HCT116 (cell line): ENCODE results near the gene C17orf114.

Experiments
- ATAC-seq: fragments of 200-7000 bp; cut with Tn5 transposase; 2 replicates; pipeline ENCODE4 v1.9.1; 2020; ENCODE audit warnings: mild to moderate bottlenecking, moderate library complexity
- BruUV-seq: library from RNA; stranded (reverse); fragments of 400-500 nt; replicated peaks from 2 replicates; lab custom pipeline; 2021; lab: Mats Ljungman, UMichigan
- CTCF ChIA-PET: fragments of 300-600 bp; sonication (Branson Sonifier 250); formaldehyde crosslinking; loops from one replicate; lab custom pipeline; 2021; ENCODE audit warnings: antibody characterized with exemption; lab: Charles Lee
- POLR2A ChIA-PET: fragments of 300-600, 350-600 bp; sonication (Branson Sonifier 250); formaldehyde crosslinking; loops from one replicate; lab custom pipeline; 2021; ENCODE audit warnings: antibody characterized with exemption; lab: Charles Lee
- RAD21 ChIA-PET, 2 experiments: fragments of 300-600 bp; sonication (Branson Sonifier 250); formaldehyde crosslinking; loops; one replicate each; lab custom pipeline; 2023; ENCODE audit warnings: low total read pairs in 2 of 2; ENCODE audit not compliant: uncharacterized antibody in 2 of 2, unreplicated experiment in 2 of 2, low non-redundant PET in 1 of 2; lab: Charles Lee
- DNase-seq: peaks from one replicate; pipeline ENCODE4 v3.0.0-alpha.2; 2010; ENCODE audit warnings: low read depth, low spot score
- H2AFZ ChIP-seq: fragments of 200-600 bp; shearing (Covaris generic), sonication (generic); 2 replicates; pipeline ENCODE4 v1.6.1; 2017; ENCODE audit warnings: low read depth, mixed run types, mixed read lengths, antibody characterized with exemption, low read length; ENCODE audit not compliant: poor library complexity, severe bottlenecking
- H3K27ac ChIP-seq: 2 replicates; pipeline ENCODE4 v1.5.1; 2012; ENCODE audit warnings: low read depth, low read length
- H3K27me3 ChIP-seq: fragments of 200-600 bp; sonication (generic); 2 replicates; pipeline ENCODE4 v1.6.1; 2016; ENCODE audit warnings: mixed run types, low read length, mixed read lengths; ENCODE audit not compliant: insufficient read depth
- H3K36me3 ChIP-seq, 2 experiments: fragments of 200-500 bp in 1 of 2; fragments of 200-600 bp in 1 of 2; sonication (Bioruptor generic) in 1 of 2; sonication (generic) in 1 of 2; 2 replicates each; pipeline versions ENCODE4 v1.5.1 to v1.6.1; 2014 to 2016; ENCODE audit warnings: low read length in 2 of 2, inconsistent platforms in 1 of 2, mixed read lengths in 1 of 2, mixed run types in 1 of 2; ENCODE audit not compliant: insufficient read depth in 2 of 2, control insufficient read depth in 1 of 2
- H3K4me1 ChIP-seq, 2 experiments: fragments of 200-600 bp in 1 of 2; sonication (generic) in 1 of 2; 2 replicates each; pipeline versions ENCODE4 v1.5.1 to v1.6.1; 2012 to 2017; ENCODE audit warnings: low read length in 2 of 2, inconsistent platforms in 1 of 2, mild to moderate bottlenecking in 1 of 2, mixed read lengths in 1 of 2, mixed run types in 1 of 2, moderate library complexity in 1 of 2; ENCODE audit not compliant: insufficient read depth in 2 of 2, control insufficient read depth in 1 of 2
- H3K4me2 ChIP-seq: fragments of 200-600 bp; sonication (generic); 2 replicates; pipeline ENCODE4 v1.6.1; 2017; ENCODE audit warnings: mixed run types, low read length, mixed read lengths
- H3K4me3 ChIP-seq, 2 experiments: fragments of 200-600 bp in 1 of 2; sonication (generic) in 1 of 2; replicated peaks in 1 of 2; 2 replicates each; pipeline ENCODE4 v1.5.1; 2011 to 2016; ENCODE audit warnings: low read length in 2 of 2, control low read depth in 1 of 2, low read depth in 1 of 2, mild to moderate bottlenecking in 1 of 2, mixed read lengths in 1 of 2, mixed run types in 1 of 2
- H3K79me2 ChIP-seq: fragments of 200-600 bp; sonication (generic); 2 replicates; pipeline ENCODE4 v1.6.1; 2017; ENCODE audit warnings: mild to moderate bottlenecking, mixed run types, low read length, moderate library complexity, mixed read lengths; ENCODE audit not compliant: insufficient read depth
- H3K9ac ChIP-seq: fragments of 200-600 bp; sonication (generic); 2 replicates; pipeline ENCODE4 v1.6.1; 2016; ENCODE audit warnings: low read length, mixed read lengths
- H3K9me2 ChIP-seq: fragments of 200-600 bp; sonication (generic), shearing (Covaris generic); 2 replicates; pipeline ENCODE4 v1.6.1; 2017; ENCODE audit warnings: mixed run types, mild to moderate bottlenecking, moderate library complexity; ENCODE audit not compliant: insufficient read depth
- H3K9me3 ChIP-seq, 2 experiments: fragments of 200-500 bp in 1 of 2; fragments of 200-600 bp in 1 of 2; sonication (Bioruptor generic) in 1 of 2; sonication (generic) in 1 of 2; 2 replicates each; pipeline ENCODE4 v1.6.1; 2014 to 2017; ENCODE audit warnings: low read length in 2 of 2, mixed read lengths in 2 of 2, inconsistent platforms in 1 of 2, low read depth in 1 of 2, mild to moderate bottlenecking in 1 of 2, mixed run types in 1 of 2, moderate library complexity in 1 of 2; ENCODE audit not compliant: control insufficient read depth in 1 of 2, insufficient read depth in 1 of 2
- H4K20me1 ChIP-seq: fragments of 200-600 bp; sonication (generic), shearing (Covaris generic); 2 replicates; pipeline ENCODE4 v1.6.1; 2017; ENCODE audit warnings: mixed run types, mild to moderate bottlenecking, moderate library complexity; ENCODE audit not compliant: insufficient read depth
- EGR1 ChIP-seq: IDR thresholded peaks from 2 replicates; pipeline ENCODE4 v1.6.1; 2012; ENCODE audit warnings: low read depth
- EZH2 ChIP-seq: fragments of 200-600 bp; sonication (generic); IDR thresholded peaks from 2 replicates; pipeline ENCODE4 v1.6.1; 2017; ENCODE audit warnings: antibody characterized with exemption, mixed run types
- EZH2phosphoT487 ChIP-seq: fragments of 200-600 bp; IDR thresholded peaks from 2 replicates; pipeline ENCODE4 v1.6.1; 2018; ENCODE audit warnings: antibody characterized with exemption, borderline replicate concordance
- FOSL1 ChIP-seq: IDR thresholded peaks from 2 replicates; pipeline ENCODE4 v1.6.1; 2012; ENCODE audit warnings: low read depth
- JUND ChIP-seq: IDR thresholded peaks from 2 replicates; pipeline ENCODE4 v1.6.1; 2012
- POLR2AphosphoS5 ChIP-seq: IDR thresholded peaks from 2 replicates; pipeline ENCODE4 v1.6.1; 2011; ENCODE audit warnings: mild to moderate bottlenecking, low read depth, low read length, moderate library complexity
- RAD21 ChIP-seq: IDR thresholded peaks from 2 replicates; pipeline ENCODE4 v1.6.1; 2012; ENCODE audit warnings: low read depth, mild to moderate bottlenecking
- SIN3A ChIP-seq: IDR thresholded peaks from 2 replicates; pipeline ENCODE4 v1.6.1; 2012; ENCODE audit warnings: low read depth
- SRF ChIP-seq: IDR thresholded peaks from 2 replicates; pipeline ENCODE4 v1.6.1; 2012; ENCODE audit warnings: low read depth
- TCF7L2 ChIP-seq: IDR thresholded peaks from 2 replicates; pipeline ENCODE4 v1.7.0; 2011; ENCODE audit warnings: borderline replicate concordance, inconsistent platforms; ENCODE audit not compliant: insufficient read depth, insufficient read length; ENCODE audit errors: extremely low read depth
- YY1 ChIP-seq: IDR thresholded peaks from 2 replicates; pipeline ENCODE4 v1.6.1; 2011; ENCODE audit warnings: low read length, low read depth, moderate library complexity, mild to moderate bottlenecking; ENCODE audit not compliant: insufficient replicate concordance; ENCODE audit errors: extremely low read depth
- intact Hi-C: fragments of 100-400 bp; cut with micrococcal nuclease; formaldehyde crosslinking; loops from 2 replicates; pipeline ENCODE4 v1.10.0; 2022
- TF ChIP-seq, protein P1 (sequence below): IDR thresholded peaks from 2 replicates; pipeline ENCODE4 v1.6.1; 2011; ENCODE audit warnings: mild to moderate bottlenecking, low read length, moderate library complexity; ENCODE audit not compliant: insufficient replicate concordance; ENCODE audit errors: extremely low read depth
- TF ChIP-seq, protein P2 (sequence below), 3 experiments: fragments of 200-600 bp in 1 of 3; sonication (generic) in 1 of 3; IDR thresholded peaks in 2 of 3; conservative IDR thresholded peaks in 1 of 3; 2 replicates each; pipeline ENCODE4 v1.5.1; 2012 to 2017; ENCODE audit warnings: low read depth in 2 of 3, low read length in 2 of 3, antibody characterized with exemption in 1 of 3, borderline replicate concordance in 1 of 3, control low read depth in 1 of 3, mild to moderate bottlenecking in 1 of 3, mixed read lengths in 1 of 3, mixed run types in 1 of 3, moderate library complexity in 1 of 3; ENCODE audit not compliant: insufficient read depth in 1 of 3
- TF ChIP-seq, protein P3 (sequence below): IDR thresholded peaks from 2 replicates; pipeline ENCODE4 v1.6.1; 2012; ENCODE audit warnings: low read depth
- TF ChIP-seq, protein P4 (sequence below): IDR thresholded peaks from 2 replicates; pipeline ENCODE4 v1.6.1; 2012

C17orf114 gene

DNA sequence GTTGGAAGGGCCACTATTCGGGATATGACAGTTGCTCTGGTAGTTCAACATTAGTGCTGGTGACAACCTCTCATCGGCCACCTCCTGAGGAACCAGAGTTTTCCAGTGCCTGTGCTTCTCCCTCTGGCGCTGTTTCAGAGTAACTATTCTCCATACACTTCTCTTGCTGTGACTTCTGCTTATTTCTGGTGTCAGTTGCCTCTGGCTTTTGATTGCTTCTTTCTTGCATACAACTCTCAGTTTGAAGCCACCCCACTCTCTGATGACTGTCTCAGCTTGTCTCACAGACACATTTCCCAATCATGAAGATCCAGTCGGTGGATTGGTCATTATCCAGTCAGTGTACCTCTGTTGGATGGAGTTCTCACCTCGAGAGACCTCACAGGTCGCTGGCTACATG lies 33.8 kb downstream of the C17orf114 start (continued):
- TF ChIP-seq, protein P1, sequence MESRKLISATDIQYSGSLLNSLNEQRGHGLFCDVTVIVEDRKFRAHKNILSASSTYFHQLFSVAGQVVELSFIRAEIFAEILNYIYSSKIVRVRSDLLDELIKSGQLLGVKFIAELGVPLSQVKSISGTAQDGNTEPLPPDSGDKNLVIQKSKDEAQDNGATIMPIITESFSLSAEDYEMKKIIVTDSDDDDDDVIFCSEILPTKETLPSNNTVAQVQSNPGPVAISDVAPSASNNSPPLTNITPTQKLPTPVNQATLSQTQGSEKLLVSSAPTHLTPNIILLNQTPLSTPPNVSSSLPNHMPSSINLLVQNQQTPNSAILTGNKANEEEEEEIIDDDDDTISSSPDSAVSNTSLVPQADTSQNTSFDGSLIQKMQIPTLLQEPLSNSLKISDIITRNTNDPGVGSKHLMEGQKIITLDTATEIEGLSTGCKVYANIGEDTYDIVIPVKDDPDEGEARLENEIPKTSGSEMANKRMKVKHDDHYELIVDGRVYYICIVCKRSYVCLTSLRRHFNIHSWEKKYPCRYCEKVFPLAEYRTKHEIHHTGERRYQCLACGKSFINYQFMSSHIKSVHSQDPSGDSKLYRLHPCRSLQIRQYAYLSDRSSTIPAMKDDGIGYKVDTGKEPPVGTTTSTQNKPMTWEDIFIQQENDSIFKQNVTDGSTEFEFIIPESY, result no peak
- no peak for TF ChIP-seq FOSL1
- no peak for TF ChIP-seq JUND

DNA sequence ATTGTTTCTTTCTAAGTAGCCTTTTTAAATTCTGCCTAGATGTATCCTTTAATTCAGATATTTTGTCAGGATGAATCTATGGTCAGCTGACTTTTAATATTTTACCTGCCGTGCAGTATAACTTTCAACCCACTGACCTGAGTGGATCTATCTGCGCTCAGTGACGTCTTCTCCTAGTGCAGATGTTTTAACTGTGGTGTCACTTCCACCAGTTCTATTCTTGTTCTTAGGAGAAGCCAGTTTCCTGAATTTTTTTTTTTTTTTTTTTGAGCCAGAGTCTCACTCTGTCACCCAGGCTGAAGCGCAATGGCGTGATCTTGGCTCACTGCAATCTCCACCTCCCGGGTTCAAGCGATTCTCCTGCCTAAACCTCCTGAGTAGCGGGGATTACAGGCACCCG lies 35.4 kb downstream of the C17orf114 start:
- no peak overlapping the region for H3K9ac ChIP-seq
- intact Hi-C loops, result no loop called here
- no peaks in the 10 kb centered on the region for H3K9me2 ChIP-seq
- no TSS peak for BruUV-seq
- H4K20me1 ChIP-seq, result no peaks in the 10 kb centered on the region
- no peaks in the 10 kb centered on the region for H3K9me3 ChIP-seq
- ChIA-PET POLR2A (no interaction called here), RAD21 (no interaction called here), CTCF (no interaction called here)
- H3K36me3 ChIP-seq, result no peaks in the 10 kb centered on the region
- no peak overlapping the region for H2AFZ ChIP-seq
- TF ChIP-seq EZH2phosphoT487, result no peak
- no peak for TF ChIP-seq TCF7L2
- no peak for TF ChIP-seq RAD21
- TF ChIP-seq, protein P2, sequence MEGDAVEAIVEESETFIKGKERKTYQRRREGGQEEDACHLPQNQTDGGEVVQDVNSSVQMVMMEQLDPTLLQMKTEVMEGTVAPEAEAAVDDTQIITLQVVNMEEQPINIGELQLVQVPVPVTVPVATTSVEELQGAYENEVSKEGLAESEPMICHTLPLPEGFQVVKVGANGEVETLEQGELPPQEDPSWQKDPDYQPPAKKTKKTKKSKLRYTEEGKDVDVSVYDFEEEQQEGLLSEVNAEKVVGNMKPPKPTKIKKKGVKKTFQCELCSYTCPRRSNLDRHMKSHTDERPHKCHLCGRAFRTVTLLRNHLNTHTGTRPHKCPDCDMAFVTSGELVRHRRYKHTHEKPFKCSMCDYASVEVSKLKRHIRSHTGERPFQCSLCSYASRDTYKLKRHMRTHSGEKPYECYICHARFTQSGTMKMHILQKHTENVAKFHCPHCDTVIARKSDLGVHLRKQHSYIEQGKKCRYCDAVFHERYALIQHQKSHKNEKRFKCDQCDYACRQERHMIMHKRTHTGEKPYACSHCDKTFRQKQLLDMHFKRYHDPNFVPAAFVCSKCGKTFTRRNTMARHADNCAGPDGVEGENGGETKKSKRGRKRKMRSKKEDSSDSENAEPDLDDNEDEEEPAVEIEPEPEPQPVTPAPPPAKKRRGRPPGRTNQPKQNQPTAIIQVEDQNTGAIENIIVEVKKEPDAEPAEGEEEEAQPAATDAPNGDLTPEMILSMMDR (IDR thresholded peaks at IDR 0.05 in 2 of 3, conservative IDR thresholded peaks at IDR 0.05 in 1 of 3; ENCODE audit: borderline replicate concordance in 1 of 3, insufficient read depth in 1 of 3, low read depth in 2 of 3, low read length in 2 of 3), result no peak
- no peak for TF ChIP-seq SRF
- TF ChIP-seq, protein P3, sequence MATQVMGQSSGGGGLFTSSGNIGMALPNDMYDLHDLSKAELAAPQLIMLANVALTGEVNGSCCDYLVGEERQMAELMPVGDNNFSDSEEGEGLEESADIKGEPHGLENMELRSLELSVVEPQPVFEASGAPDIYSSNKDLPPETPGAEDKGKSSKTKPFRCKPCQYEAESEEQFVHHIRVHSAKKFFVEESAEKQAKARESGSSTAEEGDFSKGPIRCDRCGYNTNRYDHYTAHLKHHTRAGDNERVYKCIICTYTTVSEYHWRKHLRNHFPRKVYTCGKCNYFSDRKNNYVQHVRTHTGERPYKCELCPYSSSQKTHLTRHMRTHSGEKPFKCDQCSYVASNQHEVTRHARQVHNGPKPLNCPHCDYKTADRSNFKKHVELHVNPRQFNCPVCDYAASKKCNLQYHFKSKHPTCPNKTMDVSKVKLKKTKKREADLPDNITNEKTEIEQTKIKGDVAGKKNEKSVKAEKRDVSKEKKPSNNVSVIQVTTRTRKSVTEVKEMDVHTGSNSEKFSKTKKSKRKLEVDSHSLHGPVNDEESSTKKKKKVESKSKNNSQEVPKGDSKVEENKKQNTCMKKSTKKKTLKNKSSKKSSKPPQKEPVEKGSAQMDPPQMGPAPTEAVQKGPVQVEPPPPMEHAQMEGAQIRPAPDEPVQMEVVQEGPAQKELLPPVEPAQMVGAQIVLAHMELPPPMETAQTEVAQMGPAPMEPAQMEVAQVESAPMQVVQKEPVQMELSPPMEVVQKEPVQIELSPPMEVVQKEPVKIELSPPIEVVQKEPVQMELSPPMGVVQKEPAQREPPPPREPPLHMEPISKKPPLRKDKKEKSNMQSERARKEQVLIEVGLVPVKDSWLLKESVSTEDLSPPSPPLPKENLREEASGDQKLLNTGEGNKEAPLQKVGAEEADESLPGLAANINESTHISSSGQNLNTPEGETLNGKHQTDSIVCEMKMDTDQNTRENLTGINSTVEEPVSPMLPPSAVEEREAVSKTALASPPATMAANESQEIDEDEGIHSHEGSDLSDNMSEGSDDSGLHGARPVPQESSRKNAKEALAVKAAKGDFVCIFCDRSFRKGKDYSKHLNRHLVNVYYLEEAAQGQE, result no peak
- no peak for TF ChIP-seq EZH2
- no peak for TF ChIP-seq YY1
- no peak for TF ChIP-seq POLR2AphosphoS5
- TF ChIP-seq, protein P4, sequence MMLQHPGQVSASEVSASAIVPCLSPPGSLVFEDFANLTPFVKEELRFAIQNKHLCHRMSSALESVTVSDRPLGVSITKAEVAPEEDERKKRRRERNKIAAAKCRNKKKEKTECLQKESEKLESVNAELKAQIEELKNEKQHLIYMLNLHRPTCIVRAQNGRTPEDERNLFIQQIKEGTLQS, result no peak
- no peak for TF ChIP-seq FOSL1
- no peak for TF ChIP-seq EGR1
- TF ChIP-seq SIN3A, result no peak
- H3K4me1 ChIP-seq, result peaks cover 2 to 14% of the 10 kb centered on the region in 2 experiments; a peak in 3 of 4 replicates
- DNase-seq (no peak), ATAC-seq (no peak)
- H3K4me3 ChIP-seq, result no peak overlapping the region
- no peak overlapping the region for H3K4me2 ChIP-seq
- no peaks in the 10 kb centered on the region for H3K27me3 ChIP-seq
- H3K27ac ChIP-seq, result no peak overlapping the region
- H3K79me2 ChIP-seq, result no peaks in the 10 kb centered on the region
